ENCODE measurements around the gene DRAM1.
"Not testable (repeated sequence)": the region's sequence is repeated elsewhere in the genome, so short reads cannot be mapped to it uniquely, and the experiment has no call there.

DRAM1 gene

DNA sequence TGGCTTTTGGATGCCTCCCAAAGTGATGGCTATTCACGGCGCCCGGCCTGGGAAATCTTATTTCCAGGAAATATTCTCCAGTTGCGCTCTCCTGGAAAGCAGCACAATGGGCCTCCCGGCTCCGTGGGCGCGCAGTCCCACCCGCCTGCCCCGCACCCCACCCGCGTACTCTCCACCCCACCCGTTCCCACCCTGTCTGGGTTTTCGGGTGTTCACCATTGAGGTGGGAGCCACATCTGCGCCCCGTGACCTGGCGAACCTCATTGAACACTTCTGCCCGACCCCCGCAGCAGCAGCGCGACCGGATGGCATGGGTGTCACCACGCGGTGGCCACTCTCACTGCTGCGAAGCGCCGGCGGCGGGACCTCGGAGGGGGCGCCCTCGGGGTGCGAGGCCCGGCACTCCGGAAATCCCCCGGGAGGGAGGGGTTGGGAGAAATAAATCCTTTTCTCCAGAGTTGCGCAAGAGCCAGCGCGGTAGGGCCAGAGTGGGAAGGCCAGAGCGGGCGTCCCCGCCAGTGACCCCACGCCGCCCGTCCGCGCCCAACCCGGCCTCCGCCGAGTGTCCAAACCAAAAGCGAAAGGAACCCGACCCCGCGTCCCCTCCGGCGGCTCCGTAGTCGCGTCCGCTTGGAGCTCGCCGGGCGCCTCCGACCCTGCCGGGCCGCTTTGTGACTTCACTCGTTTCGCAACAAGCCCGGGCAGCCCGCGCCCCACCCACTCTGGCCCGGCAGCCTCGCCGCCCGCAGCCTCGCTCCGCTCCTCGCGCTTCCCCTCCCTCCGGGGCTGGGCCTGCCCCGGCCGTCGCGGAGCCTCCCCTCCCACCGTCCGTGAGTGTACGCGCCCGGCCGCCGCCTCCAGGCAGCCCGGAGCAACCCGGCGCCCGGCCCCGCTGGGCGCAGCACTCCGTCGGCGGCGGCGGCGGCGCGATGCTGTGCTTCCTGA, at the start of gene DRAM1:
Gene DRAM1, plus strand, starts transcription at position 720 of the 945 bp plus-strand sequence. Its CDS starts 210 bp downstream, at position 930.
- DNase-seq: peak; percentile 38

DNA sequence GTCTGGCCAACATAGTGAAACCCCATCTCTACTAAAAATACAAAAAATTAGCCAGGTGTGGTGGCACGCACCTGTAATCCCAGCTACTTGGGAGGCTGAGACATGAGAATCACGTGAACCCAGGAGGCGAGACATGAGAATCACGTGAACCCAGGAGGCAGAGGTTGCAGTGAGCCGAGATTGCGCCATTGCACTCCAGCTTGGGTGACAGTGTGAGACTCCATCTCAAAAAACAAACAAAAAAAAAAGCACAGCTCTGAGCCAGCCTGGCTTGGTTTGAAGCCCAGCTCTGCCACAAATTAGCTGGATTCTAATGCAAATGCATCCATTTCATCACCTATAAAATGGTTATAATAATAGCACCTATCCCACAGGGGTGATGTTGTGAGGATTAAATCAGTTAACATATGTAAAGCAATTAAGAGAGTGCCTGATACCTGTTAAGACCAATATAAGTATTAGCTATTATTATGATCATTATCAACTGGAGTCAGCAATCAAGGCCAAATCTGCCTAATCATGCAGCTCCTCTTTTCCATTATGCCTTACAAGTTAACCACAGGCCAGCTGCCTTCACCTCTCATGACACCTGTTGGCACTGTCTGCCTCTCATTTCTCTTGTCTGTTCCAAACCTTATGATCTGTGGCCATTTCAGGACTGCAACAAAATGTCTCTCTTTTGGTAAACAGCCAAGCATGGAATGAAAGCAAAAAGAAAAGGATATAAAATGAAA, 48.8 kb upstream of the DRAM1 start:
- peak; percentile 47 for DNase-seq

DNA sequence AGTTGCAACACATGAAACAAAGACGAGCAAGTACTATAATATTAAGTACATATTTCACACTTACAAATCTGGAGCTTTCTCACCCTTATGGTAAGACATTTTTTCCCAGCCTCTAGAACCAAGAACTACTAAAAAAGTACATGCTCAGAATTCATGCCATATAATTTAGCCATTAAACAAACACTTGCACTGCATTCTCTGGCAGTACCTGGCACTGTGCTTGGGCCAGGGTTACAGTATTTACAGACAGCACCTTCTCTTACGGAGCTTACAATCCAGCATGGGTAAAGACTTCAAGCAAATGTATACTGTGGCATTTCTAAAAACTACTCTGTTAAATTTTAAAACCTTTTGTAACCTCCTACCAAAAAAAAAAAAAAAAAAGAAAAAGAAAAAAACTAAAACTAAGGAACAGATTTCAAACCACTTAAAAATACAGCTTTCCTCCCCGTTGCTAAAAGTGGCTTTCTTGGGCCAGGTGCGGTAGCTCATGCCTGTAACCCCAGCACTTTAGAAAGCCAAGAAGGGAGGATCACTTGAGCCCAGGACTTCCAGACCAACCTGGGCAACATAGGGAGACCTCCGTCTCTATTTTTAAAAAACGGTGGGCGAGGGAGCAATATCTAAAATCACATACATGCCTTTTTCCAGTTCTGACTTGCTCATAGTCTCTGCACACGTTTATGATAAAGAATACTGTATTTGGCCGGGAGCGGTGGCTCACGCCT, 47.6 kb upstream of the DRAM1 start:
- DNase-seq: peak; percentile 49

DNA sequence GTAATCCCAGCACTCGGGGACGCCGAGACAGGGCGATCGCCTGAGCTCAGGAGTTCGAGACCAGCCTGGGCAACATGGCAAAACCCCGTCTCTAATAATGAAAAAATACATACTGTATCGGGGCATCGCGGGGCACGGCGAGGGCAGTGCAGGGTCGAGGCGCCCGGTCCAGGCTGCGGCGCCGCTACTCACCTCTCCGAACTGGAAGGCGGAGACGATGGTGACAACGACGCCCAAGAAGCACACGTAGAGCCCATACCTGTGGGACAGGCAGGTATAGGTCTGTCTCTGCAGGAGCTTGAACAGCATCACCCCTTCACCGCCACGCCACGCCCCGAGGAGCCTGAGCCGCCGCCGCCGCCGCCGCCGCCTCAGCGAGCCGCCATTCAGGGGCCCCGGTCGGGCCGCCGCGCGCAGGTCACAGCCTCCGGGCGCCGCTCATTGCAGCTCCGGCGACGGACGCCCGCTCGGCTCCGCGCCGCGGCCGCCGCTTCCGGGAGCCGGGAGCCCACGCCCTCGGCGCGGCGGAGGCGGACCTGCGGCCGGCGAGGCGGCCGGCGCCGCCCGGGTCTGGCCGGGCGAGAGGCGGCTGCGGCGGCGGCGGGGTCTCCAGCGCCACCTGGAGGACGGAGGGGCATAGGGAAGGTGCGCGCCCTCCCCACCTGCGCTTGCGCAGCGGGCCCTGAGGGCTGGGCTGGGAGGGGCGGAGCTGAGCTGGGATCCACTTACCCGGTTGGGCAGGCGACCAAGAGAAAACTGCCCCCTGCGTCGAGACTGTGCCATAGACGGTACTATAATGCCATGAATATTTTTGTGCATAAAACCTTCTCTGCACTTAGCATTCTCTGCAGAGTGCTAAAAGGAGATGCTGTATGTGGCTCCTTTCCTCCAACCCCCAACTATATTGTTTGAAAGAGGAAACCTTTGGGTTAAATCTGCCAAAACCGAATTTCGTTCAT, 46.7 kb upstream of the DRAM1 start, which contains the start of gene GNPTAB:
Gene GNPTAB, minus strand, starts transcription at position 593 of the 959 bp plus-strand sequence. Its CDS starts 284 bp downstream, at position 309.
- DNase-seq: peak; percentile 69

DNA sequence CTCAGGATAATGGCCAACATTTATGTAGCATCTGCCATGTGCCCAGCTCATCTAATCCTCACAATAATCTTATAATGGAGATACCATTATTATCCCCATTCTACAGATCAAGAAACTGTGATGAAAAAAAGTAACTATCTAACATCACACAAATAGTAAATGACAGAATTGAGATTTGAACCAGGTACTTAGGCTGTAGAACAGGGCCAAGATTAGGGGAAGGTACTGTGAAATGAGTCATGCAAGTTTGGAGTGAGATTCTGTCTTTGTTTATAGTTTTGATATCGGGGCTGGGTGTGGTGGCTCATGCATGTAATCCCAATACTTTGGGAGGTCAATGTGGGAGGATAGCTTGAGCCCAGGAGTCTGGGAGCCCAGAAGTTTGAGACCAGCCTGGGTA, 45.4 kb upstream of the DRAM1 start:
- no peak for DNase-seq

DNA sequence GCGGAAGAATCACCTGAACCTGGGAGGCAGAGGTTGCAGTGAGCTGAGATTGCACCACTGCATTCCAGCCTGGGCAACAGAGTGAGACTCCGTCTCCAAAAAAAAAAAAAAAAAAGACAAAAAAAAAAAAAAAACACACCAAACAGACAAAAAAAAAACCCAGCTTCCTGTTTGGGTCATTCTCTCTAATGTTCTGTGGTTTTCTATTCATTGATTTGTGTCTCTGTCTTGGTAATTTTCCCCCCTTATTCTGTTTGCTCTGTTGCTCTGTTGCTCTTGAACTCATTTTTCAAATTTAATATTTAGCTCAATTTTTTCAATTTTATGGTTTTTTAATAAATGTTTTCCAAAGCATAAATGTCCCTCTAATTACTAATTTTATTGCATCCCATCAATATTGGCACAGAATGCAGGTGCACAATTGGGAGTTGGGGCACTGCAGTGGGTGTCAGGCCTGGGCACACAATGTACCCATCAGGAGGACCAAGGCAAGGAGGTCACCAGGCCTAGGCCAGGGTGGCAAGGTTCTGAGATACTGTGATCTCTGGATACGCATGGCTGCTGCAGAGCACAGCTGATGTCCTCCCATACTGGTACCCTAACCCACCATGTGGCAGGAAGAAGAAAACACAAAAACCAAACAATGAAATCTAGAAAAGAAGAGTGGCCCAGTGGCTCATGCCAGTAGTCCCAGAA, 38.6 kb upstream of the DRAM1 start:
- no peak for DNase-seq

DNA sequence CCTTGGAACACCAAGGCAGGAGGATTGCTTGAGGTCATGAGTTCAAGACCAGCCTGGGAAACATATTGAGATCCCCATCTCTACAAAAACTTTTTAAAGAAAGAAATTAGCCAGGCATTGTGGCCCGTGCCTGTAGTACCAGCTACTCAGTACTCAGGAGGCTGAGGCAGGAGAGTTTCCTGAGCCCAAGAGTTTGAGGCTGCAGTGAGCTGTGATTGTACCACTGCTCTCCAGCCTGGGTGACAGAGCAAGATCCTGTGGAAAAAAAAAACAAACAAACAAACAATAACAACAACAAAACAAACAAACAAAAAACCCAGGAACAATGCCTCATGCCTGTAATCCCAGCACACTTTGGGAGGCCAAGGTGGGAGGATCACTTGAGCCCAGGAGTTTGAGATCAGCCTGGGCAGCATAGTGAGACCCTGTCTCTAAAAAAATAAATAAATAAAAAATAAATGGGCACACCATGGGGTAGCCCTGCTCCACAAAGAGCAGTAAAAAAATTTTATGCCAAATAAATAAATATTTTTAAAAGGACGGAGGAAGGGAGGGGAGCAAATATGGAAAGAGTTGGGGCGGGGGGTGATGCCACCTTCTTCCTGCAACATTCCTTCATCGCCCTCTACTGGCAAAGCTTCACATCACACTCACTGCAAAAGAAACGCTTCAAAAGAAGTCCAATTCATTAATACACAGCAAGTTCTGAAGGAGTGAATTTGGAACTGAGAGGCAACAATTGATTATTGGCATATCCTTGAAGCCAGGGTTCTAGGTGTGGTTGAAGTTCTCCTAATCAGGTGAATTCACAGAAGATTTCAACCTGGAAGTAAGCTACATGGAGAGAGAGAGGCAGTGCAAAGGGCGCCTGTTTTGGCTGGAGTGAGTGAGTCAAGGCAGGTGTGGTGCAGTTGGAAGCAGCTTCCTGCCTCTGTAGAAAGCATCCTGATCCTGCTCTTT, 37.8 kb upstream of the DRAM1 start:
- peak; percentile 28 for DNase-seq

DNA sequence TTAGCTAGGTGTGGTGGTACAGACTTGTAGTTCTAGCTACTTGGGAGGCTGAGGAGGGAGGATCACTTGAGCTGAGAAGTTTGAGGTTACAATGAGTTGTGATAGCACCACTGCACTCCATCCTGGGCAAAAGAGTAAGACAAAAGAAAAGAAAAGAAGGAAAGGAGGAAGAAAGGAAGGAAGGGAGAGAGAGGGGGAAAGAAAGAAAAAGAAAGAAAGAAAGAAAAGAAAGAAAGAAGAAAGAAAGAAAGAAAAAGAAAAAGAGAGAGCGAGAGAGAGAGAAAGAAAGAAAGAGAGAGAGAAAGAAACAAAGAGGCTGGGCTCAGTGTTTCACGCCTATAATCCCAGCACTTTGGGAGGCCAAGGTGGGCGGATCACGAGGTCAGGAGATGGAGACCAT, 36.3 kb upstream of the DRAM1 start:
- no peak for DNase-seq

GRCh38 chr12:101845137-101845711, 32.2 kb upstream of the DRAM1 start:
- DNase-seq: no peak

GRCh38 chr12:101847325-101847724, 30.1 kb upstream of the DRAM1 start:
- no peak for DNase-seq

GRCh38 chr12:101850199-101850598, 27.2 kb upstream of the DRAM1 start:
- no peak for DNase-seq

DNA sequence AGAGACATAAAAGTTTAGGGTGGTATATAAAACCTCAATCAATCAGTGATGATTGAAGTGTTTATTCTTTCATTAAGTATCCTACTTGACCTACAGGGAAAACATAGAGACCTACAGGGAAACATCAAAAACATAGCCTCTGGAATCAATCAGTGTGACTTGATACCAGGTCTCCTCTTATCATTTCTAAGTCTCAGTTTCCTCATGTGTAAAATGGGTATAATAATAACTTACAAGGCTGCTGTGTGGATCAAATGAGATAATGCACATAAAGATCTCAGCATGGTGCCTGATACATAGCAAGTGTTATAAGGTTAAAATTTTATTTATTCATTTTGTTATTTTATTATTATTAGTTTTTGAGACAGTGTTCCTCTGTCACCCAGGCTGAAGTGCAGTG, 24.4 kb upstream of the DRAM1 start:
- no peak for DNase-seq

DNA sequence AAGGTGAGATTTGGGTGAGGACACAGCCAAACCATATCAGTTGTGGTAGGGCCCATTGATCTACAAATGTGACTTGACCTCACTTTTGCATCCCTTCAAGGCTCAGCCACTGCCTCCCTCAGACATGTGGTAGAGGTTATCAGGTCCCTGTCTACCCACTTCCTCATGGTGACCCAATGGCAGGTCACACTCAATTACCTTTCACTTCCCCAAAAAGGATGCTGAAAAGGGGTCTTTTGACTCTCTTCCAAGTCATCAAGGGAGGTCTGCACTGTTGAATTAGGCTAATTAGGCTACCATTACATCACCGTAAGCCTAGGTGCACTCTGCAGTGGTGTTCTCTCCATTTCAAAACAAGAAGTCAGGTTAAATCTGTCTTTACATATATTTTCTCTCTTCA, 22.6 kb upstream of the DRAM1 start:
- no peak for DNase-seq

DNA sequence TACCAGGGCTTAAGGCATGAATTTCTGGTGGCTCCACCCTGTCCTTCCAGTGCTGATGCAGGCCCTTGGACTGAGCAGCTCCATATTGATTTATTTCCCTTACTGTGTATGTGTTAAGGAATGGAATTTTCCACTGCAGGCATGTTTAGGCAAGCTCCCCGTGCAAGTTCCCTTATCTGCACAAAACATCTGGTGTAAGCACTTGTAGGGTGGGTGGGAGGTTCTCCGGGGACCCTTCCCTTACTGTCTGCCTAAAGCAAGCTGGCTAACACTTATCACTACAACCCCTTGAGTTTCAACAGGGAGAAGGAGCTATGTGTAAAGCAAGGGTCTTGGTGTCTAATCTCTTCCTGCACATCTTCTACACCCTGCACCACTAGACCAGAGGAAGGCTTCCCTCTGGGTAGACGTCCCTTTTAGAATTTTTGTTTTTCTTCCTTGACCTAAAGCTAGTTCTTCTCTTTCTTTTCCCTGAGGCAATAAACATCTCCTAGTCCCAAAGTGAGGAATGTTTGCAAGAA, 22.0 kb upstream of the DRAM1 start:
- DNase-seq: no peak

DNA sequence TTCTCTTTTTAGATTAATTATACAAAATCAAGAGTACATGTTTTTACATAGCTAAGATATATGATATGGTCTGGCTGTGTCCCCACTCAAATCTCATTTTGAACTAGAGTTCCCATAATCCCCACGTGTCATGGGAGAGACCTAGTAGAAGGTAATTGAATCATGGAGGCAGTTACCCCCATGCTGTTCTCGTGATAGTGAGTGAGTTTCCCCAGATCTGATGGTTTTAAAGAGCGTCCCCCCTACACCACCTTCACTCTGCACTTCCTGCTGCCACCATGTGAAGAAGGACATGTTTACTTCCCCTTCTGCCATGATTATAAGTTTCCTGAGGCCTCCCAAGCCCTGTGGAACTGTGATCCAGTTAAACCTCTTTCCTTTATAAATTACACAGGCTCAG, 21.4 kb upstream of the DRAM1 start:
- no peak for DNase-seq

- not testable (repeated sequence) for DNase-seq
These were observed 20.8 kb upstream of the DRAM1 start for GRCh38 chr12:101856614-101857013.

- DNase-seq: no peak
These were observed 20.3 kb upstream of the DRAM1 start for GRCh38 chr12:101857043-101857558.

DNA sequence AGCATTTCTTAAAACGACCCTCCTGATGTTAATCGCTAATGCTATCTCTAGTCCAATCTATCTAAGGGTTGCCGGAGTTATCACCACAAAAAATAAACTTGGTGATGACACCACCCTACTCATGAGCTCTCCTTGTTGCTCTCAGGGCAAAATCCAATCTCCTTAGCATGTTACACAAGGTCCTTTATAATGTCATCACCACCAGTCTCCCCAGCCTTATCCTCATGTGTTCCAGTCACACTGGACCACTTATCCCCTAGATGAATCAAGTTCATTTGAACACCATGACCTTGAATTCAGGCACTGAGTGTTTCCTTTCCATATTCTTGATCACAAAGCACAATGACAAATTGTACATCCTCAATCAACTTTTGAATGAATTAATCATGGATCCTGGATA, 19.0 kb upstream of the DRAM1 start:
- no peak for DNase-seq
